ENCODE measurements around the gene UQCC3. TPM values are rescaled to one million over a fixed set of nuclear protein-coding genes. Genes with fewer than 3 reads are reported as not detected.
"Not testable (repeated sequence)": the region's sequence is repeated elsewhere in the genome, so short reads cannot be mapped to it uniquely, and the experiment has no call there.

UQCC3 gene
- total RNA-seq, 1 donor from 2014 or later, result 11.7 TPM

GRCh38 chr11:62669420-62670161, 1.9 kb upstream of the UQCC3 start:
- DNase-seq (ENCODE audit: extremely low spot score, unreplicated experiment), result no peak
- no peak for TF ChIP-seq CTCF (conservative IDR thresholded peaks at IDR 0.05)

DNA sequence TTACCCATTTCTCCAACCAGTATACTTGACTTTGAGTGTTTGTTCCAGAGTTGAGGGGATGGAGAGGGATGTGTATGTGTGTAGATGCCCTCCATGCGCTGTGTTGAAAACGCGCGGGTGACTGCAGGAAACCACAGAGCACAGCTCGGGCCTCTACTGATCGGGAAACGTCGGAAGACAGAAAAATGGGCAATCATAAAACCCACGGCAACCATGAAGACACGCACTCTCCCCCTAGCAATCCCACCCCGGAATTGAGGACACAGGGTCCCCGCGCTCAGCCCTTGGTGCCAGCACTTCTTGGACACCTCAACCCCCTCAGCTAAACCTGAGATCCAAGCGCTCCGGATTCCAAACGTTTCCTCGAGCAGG, 251 bp upstream of the UQCC3 start:
- DNase-seq (ENCODE audit: extremely low spot score, unreplicated experiment), result no peak

More at GRCh38 chr11:62669420-62670161, 1.9 kb upstream of the UQCC3 start:
- no peaks in the 10 kb centered on the region for H3K27me3 Mint-ChIP-seq
- H3K27ac Mint-ChIP-seq, result peak overlapping the region; percentile 54
- H3K4me1 Mint-ChIP-seq (ENCODE audit: unreplicated experiment), result peaks cover 24% of the 10 kb centered on the region
- peaks cover 7% of the 10 kb centered on the region for H3K36me3 Mint-ChIP-seq
- peak overlapping the region; percentile 100 for H3K4me3 Mint-ChIP-seq
- H3K9me3 Mint-ChIP-seq, result no peaks in the 10 kb centered on the region

GRCh38 chr11:62673196-62673525, 1.7 kb downstream of the UQCC3 start:
- H3K27ac Mint-ChIP-seq, result peak overlapping the region; percentile 95
- no peaks in the 10 kb centered on the region for H3K9me3 Mint-ChIP-seq
- peaks cover 28% of the 10 kb centered on the region for H3K4me1 Mint-ChIP-seq (ENCODE audit: unreplicated experiment)
- no peak for TF ChIP-seq CTCF (conservative IDR thresholded peaks at IDR 0.05)
- peaks cover 14% of the 10 kb centered on the region for H3K36me3 Mint-ChIP-seq
- DNase-seq (ENCODE audit: extremely low spot score, unreplicated experiment), result no peak
- H3K4me3 Mint-ChIP-seq, result peak overlapping the region; percentile 100
- no peaks in the 10 kb centered on the region for H3K27me3 Mint-ChIP-seq

More for the DNA sequence above, 251 bp upstream of the UQCC3 start:
- Mint-ChIP-seq H3K4me1 (ENCODE audit: unreplicated experiment) (peaks cover 24% of the 10 kb centered on the region), H3K4me3 (peak overlapping the region; percentile 100), H3K27me3 (no peaks in the 10 kb centered on the region), H3K9me3 (no peaks in the 10 kb centered on the region), H3K27ac (peak overlapping the region; percentile 95), H3K36me3 (peaks cover 9% of the 10 kb centered on the region)
- TF ChIP-seq CTCF (conservative IDR thresholded peaks at IDR 0.05), result no peak

DNA sequence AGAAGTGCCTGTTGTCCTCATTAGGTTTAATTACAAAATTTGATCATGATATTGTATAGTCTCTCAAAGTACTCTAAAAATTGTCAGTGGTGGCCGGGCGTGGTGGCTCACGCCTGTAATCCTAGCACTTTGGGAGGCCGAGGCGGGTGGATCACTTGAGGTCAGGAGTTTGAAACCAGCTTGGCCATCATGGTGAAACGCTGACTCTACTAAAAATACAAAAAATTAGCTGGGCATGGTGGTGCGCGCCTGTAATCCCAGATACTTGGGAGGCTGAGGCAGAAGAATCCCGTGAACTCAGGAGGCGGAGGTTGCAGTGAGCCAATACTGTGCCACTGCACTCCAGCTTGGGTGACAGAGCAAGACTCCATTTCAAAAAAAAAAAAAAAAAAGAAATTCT, 3.9 kb downstream of the UQCC3 start:
- not testable (repeated sequence) for DNase-seq (ENCODE audit: extremely low spot score, unreplicated experiment); H3K27ac Mint-ChIP-seq; H3K4me3 Mint-ChIP-seq; H3K27me3 Mint-ChIP-seq; H3K9me3 Mint-ChIP-seq
- H3K36me3 Mint-ChIP-seq, result peaks cover 11% of the 10 kb centered on the region
- H3K4me1 Mint-ChIP-seq (ENCODE audit: unreplicated experiment), result peaks cover 32% of the 10 kb centered on the region

DNA sequence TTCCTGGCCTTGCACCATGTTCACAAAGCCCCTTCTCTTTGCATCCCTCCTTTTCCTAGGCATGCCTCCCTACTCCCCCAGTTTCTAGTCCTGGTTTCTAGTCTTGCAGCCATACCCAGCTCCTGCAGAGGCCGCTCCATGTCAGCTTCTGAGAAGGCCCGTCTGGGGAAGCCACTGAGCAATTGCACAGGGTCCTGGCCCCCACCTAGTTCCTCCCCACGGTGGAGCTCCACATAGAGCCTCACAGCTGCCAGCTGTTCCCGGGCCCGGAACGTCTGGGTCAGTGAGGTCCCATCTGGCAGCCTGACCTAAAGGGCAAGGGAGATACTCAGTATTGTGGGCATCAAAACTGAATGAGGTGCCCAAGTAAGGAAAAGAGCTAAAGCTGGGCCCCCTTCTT, 5.2 kb downstream of the UQCC3 start:
- peaks cover 28% of the 10 kb centered on the region for H3K4me1 Mint-ChIP-seq (ENCODE audit: unreplicated experiment)
- H3K27me3 Mint-ChIP-seq, result no peaks in the 10 kb centered on the region
- no peak for DNase-seq (ENCODE audit: extremely low spot score, unreplicated experiment)
- H3K36me3 Mint-ChIP-seq, result peaks cover 8% of the 10 kb centered on the region
- no peak for TF ChIP-seq CTCF (conservative IDR thresholded peaks at IDR 0.05)
- peak overlapping the region; percentile 95 for H3K4me3 Mint-ChIP-seq
- H3K9me3 Mint-ChIP-seq, result no peaks in the 10 kb centered on the region
- peak overlapping the region; percentile 94 for H3K27ac Mint-ChIP-seq

GRCh38 chr11:62677156-62677555, 5.7 kb downstream of the UQCC3 start:
- no peak for TF ChIP-seq CTCF (conservative IDR thresholded peaks at IDR 0.05)
- no peaks in the 10 kb centered on the region for H3K9me3 Mint-ChIP-seq
- H3K4me3 Mint-ChIP-seq, result peak overlapping the region; percentile 95
- H3K36me3 Mint-ChIP-seq, result peaks cover 8% of the 10 kb centered on the region
- DNase-seq (ENCODE audit: extremely low spot score, unreplicated experiment), result no peak
- no peaks in the 10 kb centered on the region for H3K27me3 Mint-ChIP-seq
- peak overlapping the region; percentile 94 for H3K27ac Mint-ChIP-seq
- peaks cover 28% of the 10 kb centered on the region for H3K4me1 Mint-ChIP-seq (ENCODE audit: unreplicated experiment)
